Trophoblast cell (in vitro differentiated cells and primary cell): Measurements from ENCODE around the gene BTBD7.

ENCODE experiments used
- DNase-seq, 2 donors: peaks; one replicate each; pipeline ENCODE4 v3.0.0-alpha.2; 2016
- H2AFZ ChIP-seq: 2 replicates; pipeline ENCODE4 v1.6.1; 2013; ENCODE audit warnings: low read length, moderate library complexity, mild to moderate bottlenecking; ENCODE audit not compliant: insufficient read depth, poor library complexity
- H2AK5ac ChIP-seq: 2 replicates; pipeline ENCODE4 v1.6.1; 2013; ENCODE audit warnings: mild to moderate bottlenecking, low read length
- H2BK120ac ChIP-seq: 2 replicates; pipeline ENCODE4 v1.6.1; 2013; ENCODE audit warnings: low read length, mild to moderate bottlenecking, moderate library complexity; ENCODE audit not compliant: insufficient read depth, poor library complexity
- H2BK12ac ChIP-seq: 2 replicates; pipeline ENCODE4 v1.6.1; 2013; ENCODE audit warnings: mild to moderate bottlenecking, low read length, moderate library complexity
- H2BK5ac ChIP-seq: 2 replicates; pipeline ENCODE4 v1.6.1; 2013; ENCODE audit warnings: low read length, low read depth, moderate library complexity, mild to moderate bottlenecking; ENCODE audit not compliant: poor library complexity
- H3K14ac ChIP-seq: 2 replicates; pipeline ENCODE4 v1.6.1; 2013; ENCODE audit warnings: mild to moderate bottlenecking, low read length
- H3K18ac ChIP-seq: 2 replicates; pipeline ENCODE4 v1.6.1; 2013; ENCODE audit warnings: mild to moderate bottlenecking, low read length
- H3K23ac ChIP-seq: 2 replicates; pipeline ENCODE4 v1.6.1; 2013; ENCODE audit warnings: low read length
- H3K27ac ChIP-seq: 2 replicates; pipeline ENCODE4 v1.5.1; 2013; ENCODE audit warnings: low read depth, mild to moderate bottlenecking, inconsistent platforms, low read length, moderate library complexity
- H3K27me3 ChIP-seq: 2 replicates; pipeline ENCODE4 v1.6.1; 2013; ENCODE audit warnings: inconsistent platforms, mild to moderate bottlenecking, low read length, moderate library complexity; ENCODE audit not compliant: insufficient read depth
- H3K36me3 ChIP-seq, 2 experiments: 1 replicate in 1 of 2; 2 replicates in 1 of 2; pipeline ENCODE4 v1.6.1; 2013; ENCODE audit warnings: low read length in 2 of 2, mild to moderate bottlenecking in 2 of 2, moderate library complexity in 1 of 2; ENCODE audit not compliant: insufficient read depth in 2 of 2, control insufficient read depth in 1 of 2
- H3K4ac ChIP-seq: 2 replicates; pipeline ENCODE4 v1.6.1; 2013; ENCODE audit warnings: low read depth, mild to moderate bottlenecking, low read length, moderate library complexity
- H3K4me1 ChIP-seq, 2 experiments: 1 replicate in 1 of 2; 2 replicates in 1 of 2; pipeline ENCODE4 v1.6.1; 2013; ENCODE audit warnings: low read length in 2 of 2, mild to moderate bottlenecking in 2 of 2, moderate library complexity in 1 of 2; ENCODE audit not compliant: insufficient read depth in 2 of 2, control insufficient read depth in 1 of 2
- H3K4me2 ChIP-seq: 2 replicates; pipeline ENCODE4 v1.6.1; 2013; ENCODE audit warnings: inconsistent platforms, mild to moderate bottlenecking, low read length, moderate library complexity
- H3K4me3 ChIP-seq: 2 replicates; pipeline ENCODE4 v1.5.1; 2013; ENCODE audit warnings: mild to moderate bottlenecking, low read depth, low read length, inconsistent platforms
- H3K79me1 ChIP-seq: one replicate; pipeline ENCODE4 v1.6.1; 2013; ENCODE audit warnings: low read length
- H3K79me2 ChIP-seq: 2 replicates; pipeline ENCODE4 v1.6.1; 2013; ENCODE audit warnings: low read length, mild to moderate bottlenecking; ENCODE audit not compliant: control insufficient read depth, insufficient read depth, poor library complexity
- H3K9ac ChIP-seq: 2 replicates; pipeline ENCODE4 v1.6.1; 2013; ENCODE audit warnings: mild to moderate bottlenecking, low read length
- H3K9me3 ChIP-seq: 2 replicates; pipeline ENCODE4 v1.6.1; 2013; ENCODE audit warnings: low read depth, mild to moderate bottlenecking, control low read depth, inconsistent platforms, low read length; ENCODE audit not compliant: insufficient read depth
- H4K12ac ChIP-seq: 2 replicates; pipeline ENCODE4 v1.6.1; 2013; ENCODE audit warnings: low read depth, mild to moderate bottlenecking, low read length, moderate library complexity
- H4K8ac ChIP-seq: 2 replicates; pipeline ENCODE4 v1.6.1; 2013; ENCODE audit warnings: low read depth, mild to moderate bottlenecking, low read length, moderate library complexity
- H4K91ac ChIP-seq: one replicate; pipeline ENCODE4 v1.6.1; 2013; ENCODE audit warnings: low read depth, mild to moderate bottlenecking, low read length, moderate library complexity
- WGBS: extraction: QIAGEN DNeasy Blood & Tissue Kit; methylation state at CpG from one replicate; pipeline ENCODE4 v1.1.7; 2013; ENCODE audit warnings: missing lambda C conversion rate; ENCODE audit not compliant: insufficient read length, insufficient coverage; ENCODE audit errors: extremely low coverage; 5-methylcytosine and 5-hydroxymethylcytosine counted together

The BTBD7 gene

DNA sequence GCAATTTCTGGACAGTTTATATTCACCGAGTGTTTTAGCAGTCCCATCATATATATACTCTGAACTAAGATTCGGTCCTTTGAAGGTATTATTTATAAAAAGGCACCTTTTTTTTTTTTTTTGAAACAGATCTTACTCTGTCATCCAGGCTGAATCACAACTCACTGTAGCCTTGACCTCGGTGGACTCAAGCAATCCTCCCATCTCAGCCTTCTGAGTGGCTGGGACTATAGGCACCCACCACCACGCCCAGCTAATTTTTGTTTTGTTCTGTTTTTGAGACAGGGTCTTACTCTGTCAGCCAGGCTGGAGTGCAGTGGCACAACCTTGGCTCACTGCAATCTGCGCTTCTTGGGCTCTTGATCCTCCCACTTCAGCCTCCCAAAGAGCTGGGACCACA is 52.1 kb downstream of the BTBD7 start:
- Histone ChIP-seq H3K36me3 (peaks cover 0 to 1% of the 10 kb centered on the region in 2 experiments), H3K18ac (no peak overlapping the region), H4K12ac (no peak overlapping the region), H3K79me2 (no peaks in the 10 kb centered on the region), H3K9ac (no peak overlapping the region), H3K27ac (no peak overlapping the region), H3K4me1 (peaks cover under 1% of the 10 kb centered on the region in 2 experiments), H3K9me3 (no peaks in the 10 kb centered on the region), H2BK5ac (no peak overlapping the region), H2BK120ac (no peak overlapping the region), H3K4me3 (no peak overlapping the region), H4K8ac (peak overlapping the region; percentile 16), H3K4ac (no peak overlapping the region), H2AFZ (no peak overlapping the region), H3K79me1 (peaks cover 2% of the 10 kb centered on the region), H4K91ac (no peak overlapping the region), H2AK5ac (no peak overlapping the region), H2BK12ac (no peak overlapping the region), H3K4me2 (no peak overlapping the region), H3K27me3 (no peaks in the 10 kb centered on the region), H3K23ac (no peak overlapping the region), H3K14ac (no peak overlapping the region)
- DNase-seq: no peak
- WGBS: no CpG with 5 or more reads among the region's 5 CpGs

DNA sequence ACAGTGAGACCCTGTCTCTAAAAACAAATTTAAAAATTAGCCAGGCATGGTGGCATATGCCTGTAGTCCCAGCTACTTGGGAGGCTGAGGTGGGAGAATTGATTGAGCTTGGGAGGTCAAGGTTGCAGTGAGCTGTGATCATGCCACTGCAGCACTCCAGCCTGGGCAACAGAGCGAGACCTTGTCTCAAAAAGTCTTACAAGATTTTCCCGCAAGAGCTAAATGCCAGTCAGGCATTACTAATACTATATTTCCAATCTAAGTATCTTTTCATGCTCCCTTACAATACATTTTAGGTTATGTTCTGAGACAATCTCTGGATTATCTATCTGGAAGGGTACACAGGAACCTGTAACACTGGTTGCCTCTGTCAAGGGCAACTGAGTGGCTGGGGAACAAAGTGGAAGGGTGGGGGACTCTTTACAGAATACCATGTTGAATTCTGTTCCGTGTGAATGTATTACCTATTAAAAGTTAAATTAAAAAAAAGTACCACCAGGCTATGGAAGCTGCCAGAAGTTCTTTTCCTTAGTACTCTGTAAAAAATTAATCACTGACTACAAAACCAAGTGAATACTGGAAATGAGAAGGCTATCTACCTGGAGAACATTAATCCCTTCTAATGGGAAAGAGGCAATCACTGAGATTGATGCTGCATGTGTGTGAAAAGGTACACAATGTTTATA is 56.7 kb downstream of the BTBD7 start:
- Histone ChIP-seq H4K12ac (no peak overlapping the region), H3K4me2 (no peak overlapping the region), H4K8ac (no peak overlapping the region), H2AFZ (no peak overlapping the region), H3K18ac (no peak overlapping the region), H3K4ac (no peak overlapping the region), H3K79me1 (no peaks in the 10 kb centered on the region), H3K79me2 (no peaks in the 10 kb centered on the region), H3K23ac (no peak overlapping the region), H3K14ac (no peak overlapping the region), H3K27me3 (no peaks in the 10 kb centered on the region), H2AK5ac (no peak overlapping the region), H2BK120ac (no peak overlapping the region), H2BK12ac (no peak overlapping the region), H3K4me3 (no peak overlapping the region), H2BK5ac (no peak overlapping the region), H3K4me1 (peaks cover 0 to 2% of the 10 kb centered on the region in 2 experiments), H3K9me3 (no peaks in the 10 kb centered on the region), H3K9ac (no peak overlapping the region), H3K36me3 (peaks cover 5 to 11% of the 10 kb centered on the region in 2 experiments), H4K91ac (no peak overlapping the region), H3K27ac (no peak overlapping the region)
- no peak for DNase-seq
- no CpG with 5 or more reads among the region's 3 CpGs for WGBS

DNA sequence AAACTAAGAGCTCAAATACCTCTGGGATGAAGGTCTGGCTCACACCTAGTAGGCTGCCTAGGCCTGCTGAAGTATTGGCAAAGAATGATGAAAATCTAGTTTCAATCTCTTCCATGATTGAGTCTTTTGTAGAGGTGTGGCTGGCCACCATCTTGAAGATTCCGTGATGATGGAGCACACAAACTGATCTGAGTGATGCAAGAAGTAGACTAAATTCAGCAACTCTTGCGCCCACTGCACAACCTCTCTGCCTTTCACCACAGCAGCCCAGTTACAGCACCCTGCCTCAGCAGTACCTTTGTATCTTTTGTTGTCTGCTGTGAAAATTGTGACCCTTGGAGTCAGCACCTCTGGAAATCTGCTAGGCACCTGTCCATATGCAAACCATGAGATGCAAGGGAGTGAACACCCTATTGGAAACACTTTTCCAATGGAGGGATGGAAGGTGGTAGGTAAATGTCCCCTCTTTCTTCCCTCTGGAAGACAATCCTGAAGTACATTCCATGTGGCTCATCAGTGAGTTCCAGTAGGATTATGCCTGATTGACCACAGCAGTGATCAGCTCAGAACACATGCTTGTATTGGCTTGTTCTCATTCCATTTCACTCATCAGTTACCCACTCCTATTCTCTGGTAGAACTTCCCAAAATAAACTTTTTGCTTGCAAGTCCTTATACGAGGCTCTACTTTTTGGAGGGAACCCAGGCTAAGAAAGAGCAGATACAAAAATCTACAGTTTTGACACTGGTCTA is 58.6 kb downstream of the BTBD7 start:
- Histone ChIP-seq H3K4me1 (peaks cover 0 to 2% of the 10 kb centered on the region in 2 experiments), H2BK5ac (no peak overlapping the region), H4K12ac (no peak overlapping the region), H3K9me3 (no peaks in the 10 kb centered on the region), H2BK120ac (no peak overlapping the region), H3K4me3 (no peak overlapping the region), H2BK12ac (no peak overlapping the region), H3K4me2 (no peak overlapping the region), H2AK5ac (no peak overlapping the region), H4K8ac (no peak overlapping the region), H2AFZ (no peak overlapping the region), H3K4ac (peak overlapping the region; percentile 25), H3K27me3 (no peaks in the 10 kb centered on the region), H3K36me3 (peaks cover 5 to 11% of the 10 kb centered on the region in 2 experiments), H4K91ac (no peak overlapping the region), H3K23ac (peak overlapping the region; percentile 80), H3K9ac (peak overlapping the region; percentile 42), H3K27ac (no peak overlapping the region), H3K18ac (no peak overlapping the region), H3K79me2 (peaks cover 1% of the 10 kb centered on the region), H3K79me1 (no peaks in the 10 kb centered on the region), H3K14ac (no peak overlapping the region)
- no CpG with 5 or more reads among the region's 3 CpGs for WGBS
- DNase-seq: no peak

DNA sequence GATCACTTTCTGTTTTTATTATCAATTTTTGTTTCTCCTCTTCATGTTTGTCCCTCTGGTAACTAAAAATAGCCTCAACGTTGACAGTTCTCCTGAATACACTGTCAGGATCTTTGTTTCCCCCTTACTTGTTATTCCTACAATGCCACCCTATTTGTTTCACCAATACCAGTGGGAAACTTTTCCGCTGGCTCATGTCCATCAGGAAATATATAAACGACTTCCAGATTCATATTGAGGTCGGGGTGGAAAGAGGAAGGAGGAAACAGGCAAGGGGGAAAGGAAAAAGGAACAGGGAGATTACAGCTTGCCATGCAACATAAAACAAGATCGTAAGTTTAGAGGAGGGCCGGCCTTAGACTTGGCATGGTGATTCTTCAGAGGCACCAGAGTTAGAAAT is 61.7 kb downstream of the BTBD7 start:
- H3K4me2 ChIP-seq: no peak overlapping the region
- H3K4me1 ChIP-seq: peaks cover 0 to 2% of the 10 kb centered on the region in 2 experiments
- H3K79me2 ChIP-seq: peaks cover 1% of the 10 kb centered on the region
- H2AK5ac ChIP-seq: no peak overlapping the region
- H3K9ac ChIP-seq: no peak overlapping the region
- no peak for DNase-seq
- no peak overlapping the region for H3K4ac ChIP-seq
- H3K14ac ChIP-seq: no peak overlapping the region
- H2AFZ ChIP-seq: no peak overlapping the region
- H4K8ac ChIP-seq: no peak overlapping the region
- H4K12ac ChIP-seq: no peak overlapping the region
- no peak overlapping the region for H2BK12ac ChIP-seq
- H4K91ac ChIP-seq: no peak overlapping the region
- H3K9me3 ChIP-seq: no peaks in the 10 kb centered on the region
- no peaks in the 10 kb centered on the region for H3K27me3 ChIP-seq
- no peaks in the 10 kb centered on the region for H3K79me1 ChIP-seq
- WGBS: no CpG with 5 or more reads among the region's 6 CpGs
- H3K4me3 ChIP-seq: no peak overlapping the region
- H3K27ac ChIP-seq: no peak overlapping the region
- no peak overlapping the region for H3K23ac ChIP-seq
- peaks cover 5 to 10% of the 10 kb centered on the region in 2 experiments for H3K36me3 ChIP-seq
- no peak overlapping the region for H2BK5ac ChIP-seq
- no peak overlapping the region for H2BK120ac ChIP-seq
- no peak overlapping the region for H3K18ac ChIP-seq
